ENCODE data around the gene GAA. TPM values are rescaled to one million over a fixed set of nuclear protein-coding genes. Genes with fewer than 3 reads are reported as not detected.

GAA gene
- total and polyA plus RNA-seq, 2 of the 8 experiments (the other 6 are each of a cell fraction or from before 2014, with no cell fraction given), result 14.8 to 30.0 TPM

DNA sequence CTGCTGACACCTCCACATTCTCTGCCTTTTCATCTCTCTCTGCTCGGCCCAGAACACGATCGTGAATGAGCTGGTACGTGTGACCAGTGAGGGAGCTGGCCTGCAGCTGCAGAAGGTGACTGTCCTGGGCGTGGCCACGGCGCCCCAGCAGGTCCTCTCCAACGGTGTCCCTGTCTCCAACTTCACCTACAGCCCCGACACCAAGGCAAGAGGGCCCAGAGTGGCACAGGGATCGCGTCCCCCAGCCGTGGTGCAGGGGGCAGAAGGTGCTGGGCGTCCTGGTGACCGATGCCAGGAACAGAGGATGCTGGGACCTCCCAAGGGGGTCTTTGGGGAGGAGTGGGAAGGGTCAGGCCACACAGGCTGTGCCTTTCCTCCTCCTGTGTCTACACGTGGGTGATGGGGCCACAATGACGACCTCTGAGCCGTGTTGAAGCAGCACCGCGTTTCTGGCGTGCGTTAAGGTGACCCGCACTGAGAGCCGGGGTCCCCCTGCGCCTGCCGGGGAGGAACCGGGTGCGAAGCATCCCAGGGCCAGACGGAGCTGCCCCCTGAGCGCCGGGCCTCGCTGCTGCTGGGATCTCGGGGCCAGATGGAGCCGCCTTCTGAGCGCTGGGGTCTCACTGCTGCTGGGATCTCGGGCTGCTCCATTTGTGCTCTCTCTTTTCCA, 17.4 kb downstream of the GAA start:
- Histone ChIP-seq H4K8ac (ENCODE audit: extremely low read depth, insufficient read depth, low read length) (peak overlapping the region; percentile 4; the same call in 1 of the 2 replicates), H4K20me1 (replicated peaks in 1 of 2; ENCODE audit: control insufficient read depth in 1 of 2, insufficient read depth in 2 of 2, low read length in 2 of 2) (no peaks in the 10 kb centered on the region), H3K79me2 (ENCODE audit: control insufficient read depth in 1 of 2, insufficient read depth in 2 of 2, low read length in 2 of 2) (no peaks in the 10 kb centered on the region), H3K56ac (replicated peaks; ENCODE audit: insufficient read length, low read depth, low read length) (no peak overlapping the region), H4K5ac (ENCODE audit: insufficient read length, low read depth, low read length) (no peak overlapping the region), H2BK12ac (ENCODE audit: low read depth, low read length) (no peak overlapping the region), H3K27ac (ENCODE audit: low read depth, low read length) (no peak overlapping the region), H3K79me1 (ENCODE audit: low read depth, low read length) (no peaks in the 10 kb centered on the region), H3K4ac (replicated peaks; ENCODE audit: insufficient read length, low read depth, low read length) (no peak overlapping the region), H3K23ac (ENCODE audit: insufficient read length) (no peak overlapping the region), H2AK5ac (ENCODE audit: low read depth, low read length) (no peak overlapping the region), H3K4me1 (replicated peaks in 1 of 4; ENCODE audit: control insufficient read depth in 3 of 4, insufficient read depth in 4 of 4, low read length in 3 of 4) (peaks cover 0 to 3% (median 2%) of the 10 kb centered on the region in 4 experiments; a peak in 5 of 7 replicates), H2BK120ac (replicated peaks; ENCODE audit: low read depth, low read length) (no peak overlapping the region), H2BK20ac (ENCODE audit: low read length) (no peak overlapping the region), H3K23me2 (ENCODE audit: low read depth, low read length) (no peaks in the 10 kb centered on the region), H2AFZ (ENCODE audit: low read length) (no peak overlapping the region), H3K4me3 (ENCODE audit: extremely low read depth in 1 of 4, insufficient read depth in 2 of 4, low read depth in 3 of 4, low read length in 4 of 4) (no peak overlapping the region), H3K4me2 (ENCODE audit: insufficient read depth in 1 of 2, low read depth in 2 of 2, low read length in 2 of 2) (no peak overlapping the region), H2BK15ac (ENCODE audit: low read length) (no peak overlapping the region), H3K36me3 (ENCODE audit: control insufficient read depth in 2 of 4, insufficient read depth in 4 of 4, low read length in 3 of 4) (no peaks in the 10 kb centered on the region), H3K9me3 (ENCODE audit: insufficient read depth in 2 of 2, low read depth in 1 of 2, low read length in 1 of 2) (no peaks in the 10 kb centered on the region), H3K14ac (ENCODE audit: insufficient read length) (no peak overlapping the region), H3K9ac (replicated peaks in 1 of 4; ENCODE audit: extremely low read depth in 1 of 4, low read depth in 3 of 4, low read length in 3 of 4) (no peak overlapping the region), H3K27me3 (replicated peaks in 1 of 4; ENCODE audit: control insufficient read depth in 3 of 4, extremely low read depth in 1 of 4, insufficient read depth in 3 of 4, low read length in 3 of 4) (no peaks in the 10 kb centered on the region), H2BK5ac (ENCODE audit: low read depth, low read length) (no peak overlapping the region), H3K18ac (ENCODE audit: extremely low read depth, low read length) (no peak overlapping the region), H4K91ac (replicated peaks; ENCODE audit: insufficient read length, low read length) (no peak overlapping the region)
- DNase-seq (ENCODE audit: low read depth in 1 of 2, low spot score in 2 of 2) (no peak), FAIRE-seq (no peak)
- TF ChIP-seq, protein P1, sequence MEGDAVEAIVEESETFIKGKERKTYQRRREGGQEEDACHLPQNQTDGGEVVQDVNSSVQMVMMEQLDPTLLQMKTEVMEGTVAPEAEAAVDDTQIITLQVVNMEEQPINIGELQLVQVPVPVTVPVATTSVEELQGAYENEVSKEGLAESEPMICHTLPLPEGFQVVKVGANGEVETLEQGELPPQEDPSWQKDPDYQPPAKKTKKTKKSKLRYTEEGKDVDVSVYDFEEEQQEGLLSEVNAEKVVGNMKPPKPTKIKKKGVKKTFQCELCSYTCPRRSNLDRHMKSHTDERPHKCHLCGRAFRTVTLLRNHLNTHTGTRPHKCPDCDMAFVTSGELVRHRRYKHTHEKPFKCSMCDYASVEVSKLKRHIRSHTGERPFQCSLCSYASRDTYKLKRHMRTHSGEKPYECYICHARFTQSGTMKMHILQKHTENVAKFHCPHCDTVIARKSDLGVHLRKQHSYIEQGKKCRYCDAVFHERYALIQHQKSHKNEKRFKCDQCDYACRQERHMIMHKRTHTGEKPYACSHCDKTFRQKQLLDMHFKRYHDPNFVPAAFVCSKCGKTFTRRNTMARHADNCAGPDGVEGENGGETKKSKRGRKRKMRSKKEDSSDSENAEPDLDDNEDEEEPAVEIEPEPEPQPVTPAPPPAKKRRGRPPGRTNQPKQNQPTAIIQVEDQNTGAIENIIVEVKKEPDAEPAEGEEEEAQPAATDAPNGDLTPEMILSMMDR (IDR thresholded peaks at IDR 0.05; ENCODE audit: control extremely low read depth in 1 of 3, insufficient read depth in 1 of 3, low read depth in 1 of 3, low read length in 3 of 3), result no peak
- TF ChIP-seq PHF8 (conservative IDR thresholded peaks at IDR 0.05; ENCODE audit: low read depth, low read length), result no peak
- no peak for TF ChIP-seq NANOG (IDR thresholded peaks at IDR 0.05; ENCODE audit: insufficient read depth, low read depth, low read length, poor library complexity, severe bottlenecking)
- CTCF ChIA-PET (ENCODE audit: partially characterized antibody), result interaction anchor here (0.9 to 2.0 kb wide), 3 partner anchors 9 to 36 kb away, joined by 3 to 8 read pairs (median 4); partner anchors contain the start of gene GAA
- POLR2A ChIA-PET (ENCODE audit: partially characterized antibody), result interaction anchor here (0.7 to 2.6 kb wide), 6 partner anchors 10 to 84 kb away, joined by 4 to 11 read pairs (median 4); partner anchors contain the start of gene GAA
- 91% methylated on average over 35 of the region's 35 CpGs; no CpG with 5 or more reads in 1 of the 2 experiments for WGBS, 2 experiments (ENCODE audit: extremely low coverage in 1 of 2, insufficient coverage in 1 of 2, insufficient read length in 1 of 2, insufficient replicate concordance in 2 of 2, low coverage in 1 of 2, low lambda C conversion rate in 2 of 2, missing lambda C conversion rate in 1 of 2)
